Effector memory CD8-positive, alpha-beta T cell (primary cell): ENCODE measurements around the gene FARP1.

Experiments used
- ATAC-seq: fragments of 150-1000 bp; cut with Tn5 transposase; replicated peaks from 2 replicates; pipeline ENCODE4 v1.10.0; 2021; ENCODE audit warnings: mild to moderate bottlenecking, moderate library complexity
- DNase-seq, 3 experiments: peaks; one replicate each; pipeline ENCODE4 v3.0.0; 2021
- H3K27ac Mint-ChIP-seq, 2 donors: one replicate each; pipeline ENCODE4 v1.8.0; 2022; ENCODE audit warnings: mild to moderate bottlenecking in 2 of 2, mixed read lengths in 2 of 2, moderate library complexity in 2 of 2
- H3K27me3 Mint-ChIP-seq, 2 donors: one replicate each; pipeline ENCODE4 v1.8.0; 2022; ENCODE audit warnings: mixed read lengths in 2 of 2
- H3K36me3 Mint-ChIP-seq: one replicate; pipeline ENCODE4 v1.8.0; 2022; ENCODE audit warnings: mild to moderate bottlenecking, moderate library complexity, mixed read lengths; ENCODE audit not compliant: insufficient read depth
- H3K4me1 Mint-ChIP-seq, 2 donors: one replicate each; pipeline ENCODE4 v1.8.0; 2022; ENCODE audit warnings: low read depth in 2 of 2, mixed read lengths in 2 of 2
- H3K4me3 Mint-ChIP-seq, 2 donors: one replicate each; pipeline ENCODE4 v1.8.0; 2022; ENCODE audit warnings: mild to moderate bottlenecking in 2 of 2, mixed read lengths in 2 of 2, moderate library complexity in 2 of 2
- H3K9me3 Mint-ChIP-seq, 2 donors: one replicate each; pipeline ENCODE4 v1.8.0; 2022; ENCODE audit warnings: mixed read lengths in 2 of 2

FARP1 gene

DNA sequence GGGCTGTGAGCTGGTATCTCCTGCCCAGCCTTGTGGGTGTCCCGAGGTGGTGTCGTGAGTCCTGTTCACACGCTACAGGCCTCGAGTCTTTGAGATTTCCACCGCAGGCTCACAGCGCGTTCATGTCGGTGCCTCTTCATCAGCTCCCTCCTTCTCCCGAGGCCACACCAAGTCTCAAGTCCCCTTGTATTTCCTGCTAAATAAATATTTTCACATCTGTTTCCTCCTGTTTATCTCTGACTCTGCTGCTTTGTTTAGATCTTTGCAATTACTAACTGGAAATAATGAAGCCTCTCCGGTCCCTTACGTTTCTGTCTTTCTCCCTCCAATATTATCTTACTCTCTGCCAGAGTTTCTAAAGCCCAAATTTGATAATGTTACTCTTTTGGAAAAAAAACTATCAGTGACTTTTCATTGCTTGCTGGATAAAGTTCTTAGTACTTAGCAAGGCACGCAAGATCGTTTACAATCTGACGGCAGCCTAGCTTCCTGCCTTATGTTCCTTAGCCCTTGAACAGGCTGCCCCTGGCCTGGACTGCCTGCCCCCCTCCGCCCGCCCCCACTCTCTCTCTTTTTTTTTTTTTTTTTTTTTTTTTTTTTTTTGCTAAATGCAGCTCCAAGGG lies 164.7 kb downstream of the FARP1 start:
- Mint-ChIP-seq H3K4me3 (no peak overlapping the region), H3K36me3 (no peaks in the 10 kb centered on the region), H3K4me1 (no peaks in the 10 kb centered on the region), H3K27ac (no peak overlapping the region), H3K9me3 (no peaks in the 10 kb centered on the region), H3K27me3 (peaks cover 7 to 8% of the 10 kb centered on the region in 2 donors)
- DNase-seq (no peak), ATAC-seq (no peak)

GRCh38 chr13:98308086-98308911 lies 165.4 kb downstream of the FARP1 start:
- Mint-ChIP-seq H3K9me3 (no peaks in the 10 kb centered on the region), H3K4me1 (no peaks in the 10 kb centered on the region), H3K27ac (no peak overlapping the region), H3K4me3 (no peak overlapping the region), H3K27me3 (peaks cover under 1 to 7% of the 10 kb centered on the region in 2 donors), H3K36me3 (no peaks in the 10 kb centered on the region)
- ATAC-seq (no peak), DNase-seq (no peak)

- Mint-ChIP-seq H3K4me1 (no peaks in the 10 kb centered on the region), H3K4me3 (no peak overlapping the region), H3K27me3 (peaks cover 0 to 7% of the 10 kb centered on the region in 2 donors), H3K27ac (no peak overlapping the region), H3K9me3 (no peaks in the 10 kb centered on the region), H3K36me3 (no peaks in the 10 kb centered on the region)
- no peak for DNase-seq
- ATAC-seq, result no peak
Measured at GRCh38 chr13:98309569-98310335, 166.9 kb downstream of the FARP1 start.

GRCh38 chr13:98310485-98311199 lies 167.7 kb downstream of the FARP1 start:
- Mint-ChIP-seq H3K4me1 (no peaks in the 10 kb centered on the region), H3K27me3 (peaks cover 0 to 15% of the 10 kb centered on the region in 2 donors), H3K36me3 (no peaks in the 10 kb centered on the region), H3K27ac (no peak overlapping the region), H3K4me3 (no peak overlapping the region), H3K9me3 (no peaks in the 10 kb centered on the region)
- ATAC-seq, result no peak
- DNase-seq, result no peak

DNA sequence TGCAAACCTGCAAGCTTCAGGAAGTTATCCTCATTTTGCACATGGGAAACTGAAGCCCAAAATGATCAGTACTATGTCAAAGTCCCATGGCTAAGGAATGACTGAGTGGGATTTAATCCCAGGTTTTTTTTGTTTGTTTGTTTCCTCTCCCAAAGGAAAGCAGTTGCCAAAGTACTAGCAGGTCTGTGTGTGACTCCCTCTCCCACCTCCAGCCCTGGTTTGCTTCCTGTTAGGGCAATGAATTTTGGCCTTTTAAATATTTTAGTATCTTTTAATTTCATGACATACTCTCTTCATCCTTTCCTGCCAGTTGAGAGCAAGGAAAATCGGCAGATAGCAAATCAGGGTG lies 168.3 kb downstream of the FARP1 start:
- H3K4me1 Mint-ChIP-seq, result no peaks in the 10 kb centered on the region
- H3K9me3 Mint-ChIP-seq, result no peaks in the 10 kb centered on the region
- DNase-seq (no peak), ATAC-seq (no peak)
- peaks cover 0 to 20% of the 10 kb centered on the region in 2 donors for H3K27me3 Mint-ChIP-seq
- no peak overlapping the region for H3K27ac Mint-ChIP-seq
- no peak overlapping the region for H3K4me3 Mint-ChIP-seq
- no peaks in the 10 kb centered on the region for H3K36me3 Mint-ChIP-seq

DNA sequence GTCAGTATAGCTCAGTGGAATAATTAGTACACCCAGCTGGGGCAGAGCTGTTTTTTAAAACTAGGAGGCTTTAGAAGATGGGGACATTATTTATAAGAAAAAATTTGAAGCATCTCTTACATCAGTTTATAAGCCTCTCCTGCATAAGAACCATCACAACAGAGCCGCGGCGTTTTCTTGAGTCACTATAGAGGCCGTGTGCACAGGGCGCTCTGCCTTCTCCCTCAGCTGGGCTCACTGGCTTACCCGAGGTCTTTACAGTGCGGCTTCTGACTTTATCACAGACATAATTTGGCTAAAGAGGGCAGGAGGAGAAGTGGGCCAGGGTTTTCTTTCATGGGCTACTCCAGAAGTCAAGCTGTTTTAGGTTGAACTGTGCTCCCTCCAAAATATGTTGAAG lies 169.7 kb downstream of the FARP1 start:
- no peaks in the 10 kb centered on the region for H3K36me3 Mint-ChIP-seq
- no peaks in the 10 kb centered on the region for H3K4me1 Mint-ChIP-seq
- no peak for DNase-seq
- H3K27ac Mint-ChIP-seq, result no peak overlapping the region
- ATAC-seq, result no peak
- H3K4me3 Mint-ChIP-seq, result no peak overlapping the region
- H3K9me3 Mint-ChIP-seq, result no peaks in the 10 kb centered on the region
- peaks cover 0 to 21% of the 10 kb centered on the region in 2 donors for H3K27me3 Mint-ChIP-seq

- DNase-seq, result no peak
- H3K27ac Mint-ChIP-seq, result no peak overlapping the region
- H3K4me3 Mint-ChIP-seq, result no peak overlapping the region
- H3K36me3 Mint-ChIP-seq, result no peaks in the 10 kb centered on the region
- ATAC-seq, result no peak
- H3K27me3 Mint-ChIP-seq, result peaks cover 4 to 26% of the 10 kb centered on the region in 2 donors
- no peaks in the 10 kb centered on the region for H3K4me1 Mint-ChIP-seq
- no peaks in the 10 kb centered on the region for H3K9me3 Mint-ChIP-seq
Measured at GRCh38 chr13:98313023-98313921, 170.4 kb downstream of the FARP1 start.

GRCh38 chr13:98313922-98314292 lies 171.0 kb downstream of the FARP1 start:
- Mint-ChIP-seq H3K4me1 (no peaks in the 10 kb centered on the region), H3K27ac (no peak overlapping the region), H3K4me3 (no peak overlapping the region), H3K36me3 (no peaks in the 10 kb centered on the region), H3K27me3 (peaks cover 10 to 32% of the 10 kb centered on the region in 2 donors), H3K9me3 (no peaks in the 10 kb centered on the region)
- no peak for ATAC-seq
- DNase-seq, result no peak

DNA sequence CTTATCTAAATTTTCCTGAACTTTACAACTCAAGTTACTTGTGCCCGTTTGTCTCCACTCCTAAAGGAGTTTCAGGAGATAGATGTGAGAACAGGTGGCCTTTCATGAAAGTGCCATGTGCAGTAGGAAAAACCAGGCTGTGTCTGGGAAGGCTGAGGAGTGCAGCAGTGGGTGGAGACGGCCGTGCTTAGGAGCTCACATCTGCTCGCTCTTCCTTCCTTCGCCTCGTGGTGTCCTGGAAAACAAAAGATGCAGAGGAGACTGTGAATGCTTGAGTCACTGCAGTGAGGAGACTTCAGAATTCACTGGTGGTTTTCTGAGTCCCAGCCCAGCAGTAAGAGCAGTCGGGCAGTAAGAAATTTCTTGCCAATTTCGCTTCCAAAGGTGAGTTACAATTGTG lies 172.6 kb downstream of the FARP1 start:
- no peak for DNase-seq

GRCh38 chr13:98315902-98316301 lies 173.0 kb downstream of the FARP1 start:
- no peaks in the 10 kb centered on the region for H3K4me1 Mint-ChIP-seq
- no peaks in the 10 kb centered on the region for H3K9me3 Mint-ChIP-seq
- H3K27me3 Mint-ChIP-seq, result peaks cover 19 to 39% of the 10 kb centered on the region in 2 donors
- no peak for ATAC-seq
- DNase-seq, result no peak
- no peaks in the 10 kb centered on the region for H3K36me3 Mint-ChIP-seq
- H3K27ac Mint-ChIP-seq, result no peak overlapping the region
- H3K4me3 Mint-ChIP-seq, result no peak overlapping the region

More for the DNA sequence above, 172.6 kb downstream of the FARP1 start:
- H3K27me3 Mint-ChIP-seq, result peaks cover 18 to 35% of the 10 kb centered on the region in 2 donors
- no peak for ATAC-seq
- no peaks in the 10 kb centered on the region for H3K36me3 Mint-ChIP-seq
- H3K4me3 Mint-ChIP-seq, result no peak overlapping the region
- H3K4me1 Mint-ChIP-seq, result no peaks in the 10 kb centered on the region
- no peak overlapping the region for H3K27ac Mint-ChIP-seq
- H3K9me3 Mint-ChIP-seq, result no peaks in the 10 kb centered on the region

GRCh38 chr13:98317573-98318171 lies 174.8 kb downstream of the FARP1 start:
- no peak overlapping the region for H3K4me3 Mint-ChIP-seq
- ATAC-seq, result no peak

GRCh38 chr13:98318263-98318878 lies 175.5 kb downstream of the FARP1 start:
- no peak overlapping the region for H3K4me3 Mint-ChIP-seq
- no peaks in the 10 kb centered on the region for H3K4me1 Mint-ChIP-seq
- H3K27me3 Mint-ChIP-seq, result peaks cover 19 to 46% of the 10 kb centered on the region in 2 donors
- ATAC-seq (no peak), DNase-seq (no peak)
- no peaks in the 10 kb centered on the region for H3K36me3 Mint-ChIP-seq
- H3K27ac Mint-ChIP-seq, result no peak overlapping the region
- no peaks in the 10 kb centered on the region for H3K9me3 Mint-ChIP-seq

More at GRCh38 chr13:98317573-98318171, 174.8 kb downstream of the FARP1 start:
- H3K27me3 Mint-ChIP-seq, result peaks cover 19 to 46% of the 10 kb centered on the region in 2 donors
- no peak for DNase-seq
- no peaks in the 10 kb centered on the region for H3K36me3 Mint-ChIP-seq
- H3K4me1 Mint-ChIP-seq, result no peaks in the 10 kb centered on the region
- no peak overlapping the region for H3K27ac Mint-ChIP-seq
- H3K9me3 Mint-ChIP-seq, result no peaks in the 10 kb centered on the region
